Measurements from ENCODE around the gene PRAMEF17. TPM values are rescaled to one million over a fixed set of nuclear protein-coding genes. Genes with fewer than 3 reads are reported as not detected.
"Not testable (repeated sequence)": the region's sequence is repeated elsewhere in the genome, so short reads cannot be mapped to it uniquely, and the experiment has no call there.

The PRAMEF17 gene
- total RNA-seq, 1 donor from 2014 or later: not detected

DNA sequence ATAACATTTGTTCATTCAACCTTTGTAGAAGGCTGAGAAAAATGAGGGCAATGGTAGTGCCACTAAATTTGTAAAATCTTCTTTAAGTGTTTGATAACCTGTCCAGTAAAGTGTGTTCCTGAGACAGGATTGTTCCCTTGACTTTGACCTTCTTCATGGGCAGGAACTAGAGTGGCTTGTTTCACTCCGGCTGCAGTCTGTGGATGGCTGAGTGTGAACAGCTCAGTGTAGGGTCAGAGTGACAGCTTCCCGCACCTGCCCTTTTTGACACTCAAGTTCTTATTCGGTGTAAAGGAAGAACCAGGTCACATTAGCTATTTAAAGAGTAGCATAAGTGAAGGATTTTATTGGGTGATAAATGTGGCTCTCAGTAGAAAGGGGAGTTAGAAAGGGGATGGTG lies 9.1 kb upstream of the PRAMEF17 start:
- H3K27ac Mint-ChIP-seq (ENCODE audit: unreplicated experiment); DNase-seq (ENCODE audit: low read depth); H3K9me3 ChIP-seq (ENCODE audit: insufficient read depth, low read depth, low read length): not testable (repeated sequence)

DNA sequence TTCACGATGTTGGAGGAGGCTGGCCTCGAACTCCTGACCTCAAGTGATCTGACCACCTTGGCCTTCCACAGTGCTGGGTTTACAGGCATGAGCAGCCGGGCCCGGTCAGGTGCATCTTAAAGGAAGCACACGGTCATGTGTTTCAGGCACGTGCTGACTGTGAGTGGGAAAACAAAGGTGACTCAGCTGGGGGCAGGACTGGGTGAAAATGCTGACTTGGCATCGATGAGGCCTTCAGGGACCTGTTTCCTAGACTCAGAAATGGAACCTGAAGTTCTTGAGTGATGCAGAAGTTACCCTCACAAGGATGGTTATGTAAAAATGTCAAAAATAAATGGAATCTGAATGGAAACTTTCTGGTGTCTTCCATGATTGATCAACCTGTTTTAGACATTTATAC lies 3.6 kb downstream of the PRAMEF17 start:
- not testable (repeated sequence) for H4K20me1 ChIP-seq (ENCODE audit: insufficient read depth, low read length); H3K9me3 ChIP-seq (ENCODE audit: insufficient read depth, low read depth, low read length); H3K4me1 Mint-ChIP-seq (ENCODE audit: low read depth, unreplicated experiment); H3K27me3 ChIP-seq (ENCODE audit: insufficient read depth, low read length); DNase-seq (ENCODE audit: low read depth); H3K4me3 ChIP-seq (ENCODE audit: insufficient read depth, low read depth, low read length); FAIRE-seq; H2AFZ ChIP-seq (ENCODE audit: low read depth, low read length); H3K4me2 ChIP-seq (ENCODE audit: low read length); H3K27ac ChIP-seq (ENCODE audit: low read depth, low read length); H3K9ac ChIP-seq (ENCODE audit: low read length); H3K27me3 Mint-ChIP-seq (ENCODE audit: low read depth, unreplicated experiment); H3K36me3 Mint-ChIP-seq (ENCODE audit: low read depth, unreplicated experiment); H3K4me1 ChIP-seq (ENCODE audit: insufficient read depth, low read length); H3K27ac Mint-ChIP-seq (ENCODE audit: unreplicated experiment); H3K4me3 Mint-ChIP-seq (ENCODE audit: unreplicated experiment); H3K36me3 ChIP-seq (ENCODE audit: insufficient read depth, low read length); H3K79me2 ChIP-seq (ENCODE audit: insufficient read depth, low read length); H3K9me3 Mint-ChIP-seq (ENCODE audit: unreplicated experiment)

More for the DNA sequence above, 9.1 kb upstream of the PRAMEF17 start:
- not testable (repeated sequence) for H2AFZ ChIP-seq (ENCODE audit: low read depth, low read length); H3K4me3 Mint-ChIP-seq (ENCODE audit: unreplicated experiment); H3K4me1 ChIP-seq (ENCODE audit: insufficient read depth, low read length); H4K20me1 ChIP-seq (ENCODE audit: insufficient read depth, low read length); H3K9me3 Mint-ChIP-seq (ENCODE audit: unreplicated experiment); H3K9ac ChIP-seq (ENCODE audit: low read length); H3K36me3 Mint-ChIP-seq (ENCODE audit: low read depth, unreplicated experiment); H3K27ac ChIP-seq (ENCODE audit: low read depth, low read length); FAIRE-seq; H3K36me3 ChIP-seq (ENCODE audit: insufficient read depth, low read length); H3K27me3 Mint-ChIP-seq (ENCODE audit: low read depth, unreplicated experiment); H3K4me1 Mint-ChIP-seq (ENCODE audit: low read depth, unreplicated experiment); H3K79me2 ChIP-seq (ENCODE audit: insufficient read depth, low read length); H3K27me3 ChIP-seq (ENCODE audit: insufficient read depth, low read length); H3K4me2 ChIP-seq (ENCODE audit: low read length); H3K4me3 ChIP-seq (ENCODE audit: insufficient read depth, low read depth, low read length)

DNA sequence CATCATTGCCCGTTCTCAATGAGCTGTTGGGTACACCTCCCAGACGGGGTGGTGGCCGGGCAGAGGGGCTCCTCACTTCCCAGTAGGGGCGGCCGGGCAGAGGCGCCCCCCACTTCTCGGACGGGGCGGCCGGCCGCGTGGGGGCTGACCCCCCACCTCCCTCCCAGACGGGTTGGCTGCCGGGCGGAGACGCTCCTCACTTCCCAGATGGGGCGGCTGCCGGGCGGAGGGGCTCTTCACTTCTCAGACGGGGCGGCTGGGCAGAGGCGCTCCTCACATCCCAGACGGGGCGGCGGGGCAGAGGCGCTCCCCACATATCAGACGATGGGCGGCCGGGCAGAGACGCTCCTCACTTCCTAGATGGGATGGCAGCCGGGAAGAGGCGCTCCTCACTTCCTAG lies 5.3 kb downstream of the PRAMEF17 start:
- H4K20me1 ChIP-seq (ENCODE audit: insufficient read depth, low read length); H3K27me3 ChIP-seq (ENCODE audit: insufficient read depth, low read length); H3K27ac Mint-ChIP-seq (ENCODE audit: unreplicated experiment); H3K4me1 Mint-ChIP-seq (ENCODE audit: low read depth, unreplicated experiment); H3K4me1 ChIP-seq (ENCODE audit: insufficient read depth, low read length); H3K9me3 ChIP-seq (ENCODE audit: insufficient read depth, low read depth, low read length); H3K27me3 Mint-ChIP-seq (ENCODE audit: low read depth, unreplicated experiment); H3K4me2 ChIP-seq (ENCODE audit: low read length); H3K9ac ChIP-seq (ENCODE audit: low read length); H3K9me3 Mint-ChIP-seq (ENCODE audit: unreplicated experiment); H2AFZ ChIP-seq (ENCODE audit: low read depth, low read length); H3K79me2 ChIP-seq (ENCODE audit: insufficient read depth, low read length); H3K27ac ChIP-seq (ENCODE audit: low read depth, low read length); H3K4me3 ChIP-seq (ENCODE audit: insufficient read depth, low read depth, low read length); FAIRE-seq; H3K4me3 Mint-ChIP-seq (ENCODE audit: unreplicated experiment); H3K36me3 ChIP-seq (ENCODE audit: insufficient read depth, low read length); DNase-seq (ENCODE audit: low read depth); H3K36me3 Mint-ChIP-seq (ENCODE audit: low read depth, unreplicated experiment): not testable (repeated sequence)

DNA sequence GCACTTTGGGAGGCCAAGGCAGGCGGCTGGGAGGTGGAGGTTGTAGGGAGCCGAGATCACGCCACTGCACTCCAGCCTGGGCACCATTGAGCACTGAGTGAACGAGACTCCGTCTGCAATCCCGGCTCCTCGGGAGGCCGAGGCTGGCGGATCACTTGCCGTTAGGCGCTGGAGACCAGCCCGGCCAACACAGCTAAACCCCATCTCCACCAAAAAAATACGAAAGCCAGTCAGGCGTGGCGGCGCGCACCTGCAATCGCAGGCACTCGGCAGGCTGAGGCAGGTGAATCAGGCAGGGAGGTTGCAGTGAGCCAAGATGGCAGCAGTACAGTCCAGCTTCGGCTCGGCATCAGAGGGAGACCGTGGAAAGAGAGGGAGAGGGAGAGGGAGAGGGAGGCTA lies 5.9 kb downstream of the PRAMEF17 start:
- H3K9me3 ChIP-seq (ENCODE audit: insufficient read depth, low read depth, low read length); H3K9me3 Mint-ChIP-seq (ENCODE audit: unreplicated experiment); H3K79me2 ChIP-seq (ENCODE audit: insufficient read depth, low read length); H3K36me3 Mint-ChIP-seq (ENCODE audit: low read depth, unreplicated experiment); H3K27ac ChIP-seq (ENCODE audit: low read depth, low read length); H3K9ac ChIP-seq (ENCODE audit: low read length); H3K4me1 ChIP-seq (ENCODE audit: insufficient read depth, low read length); H2AFZ ChIP-seq (ENCODE audit: low read depth, low read length); H3K4me1 Mint-ChIP-seq (ENCODE audit: low read depth, unreplicated experiment); H3K27me3 Mint-ChIP-seq (ENCODE audit: low read depth, unreplicated experiment); H4K20me1 ChIP-seq (ENCODE audit: insufficient read depth, low read length); DNase-seq (ENCODE audit: low read depth); H3K36me3 ChIP-seq (ENCODE audit: insufficient read depth, low read length); FAIRE-seq; H3K4me3 ChIP-seq (ENCODE audit: insufficient read depth, low read depth, low read length); H3K27me3 ChIP-seq (ENCODE audit: insufficient read depth, low read length); H3K4me2 ChIP-seq (ENCODE audit: low read length); H3K27ac Mint-ChIP-seq (ENCODE audit: unreplicated experiment); H3K4me3 Mint-ChIP-seq (ENCODE audit: unreplicated experiment): not testable (repeated sequence)

All from astrocyte (in vitro differentiated cells and primary cell).